Brain microvascular endothelial cell (primary cell): ENCODE results near the gene CYTH4.

Experiments
- DNase-seq: peaks from one replicate; pipeline ENCODE4 v3.0.0-alpha.2; 2020
- H3K27ac ChIP-seq: fragments of 250-450 bp; sonication (Bioruptor Pico); 2 replicates; pipeline ENCODE4 v1.5.1; 2020; ENCODE audit warnings: mild to moderate bottlenecking, moderate library complexity
- H3K27me3 ChIP-seq: fragments of 250-450 bp; sonication (Bioruptor Pico); replicated peaks from 2 replicates; pipeline ENCODE4 v1.5.1; 2020; ENCODE audit warnings: mild to moderate bottlenecking
- H3K36me3 ChIP-seq: fragments of 250-450 bp; sonication (Bioruptor Pico); replicated peaks from 2 replicates; pipeline ENCODE4 v1.5.1; 2020; ENCODE audit warnings: mild to moderate bottlenecking
- H3K4me3 ChIP-seq: 2 replicates; pipeline ENCODE4 v1.5.1; 2011; ENCODE audit warnings: low read depth, mild to moderate bottlenecking, control low read depth, low read length, moderate library complexity
- CTCF ChIP-seq: IDR thresholded peaks from 2 replicates; pipeline ENCODE4 v1.5.1; 2011; ENCODE audit warnings: low read depth, mild to moderate bottlenecking, moderate library complexity, low read length, control low read depth, inconsistent platforms; ENCODE audit errors: missing control alignments
- in situ Hi-C: cut with HindIII; loops from 2 replicates; pipeline ENCODE4 v1.10.0; 2017; ENCODE audit warnings: low sequenced_read_pairs, low pct_ligation_motif_present

CYTH4 gene

GRCh38 chr22:37352481-37352880 lies 70.2 kb downstream of the CYTH4 start:
- DNase-seq: no peak
- Histone ChIP-seq H3K36me3 (no peaks in the 10 kb centered on the region), H3K27ac (no peak overlapping the region), H3K4me3 (no peak overlapping the region), H3K27me3 (peaks cover 9% of the 10 kb centered on the region)
- in situ Hi-C loops: no loop called here
- TF ChIP-seq CTCF: no peak

GRCh38 chr22:37353839-37354238 lies 71.5 kb downstream of the CYTH4 start:
- Histone ChIP-seq H3K27ac (no peak overlapping the region), H3K4me3 (no peak overlapping the region), H3K27me3 (peaks cover 9% of the 10 kb centered on the region), H3K36me3 (no peaks in the 10 kb centered on the region)
- no peak for DNase-seq
- TF ChIP-seq CTCF: no peak
- in situ Hi-C loops: no loop called here

DNA sequence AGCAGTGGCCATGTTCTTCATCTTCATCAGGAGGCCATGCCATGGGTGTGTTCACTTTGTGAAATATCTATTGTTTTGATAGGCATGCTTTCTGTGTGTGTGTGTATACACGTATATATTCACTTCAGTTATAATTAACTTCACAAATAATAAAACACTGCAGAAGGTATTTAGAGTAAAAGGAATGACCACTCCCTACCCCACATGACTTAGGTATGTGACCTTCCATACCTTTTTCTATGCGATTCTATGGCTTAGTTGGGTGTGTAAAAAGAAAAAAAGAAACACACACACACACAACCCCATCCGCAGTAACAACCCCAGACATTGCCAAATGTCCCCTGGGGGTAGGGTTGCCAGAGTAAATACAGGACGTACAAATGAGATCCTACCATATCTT lies 72.0 kb downstream of the CYTH4 start:
- Histone ChIP-seq H3K27ac (no peak overlapping the region), H3K4me3 (no peak overlapping the region), H3K36me3 (no peaks in the 10 kb centered on the region), H3K27me3 (peaks cover 9% of the 10 kb centered on the region)
- no peak for DNase-seq
- TF ChIP-seq CTCF: no peak
- in situ Hi-C loops: no loop called here

DNA sequence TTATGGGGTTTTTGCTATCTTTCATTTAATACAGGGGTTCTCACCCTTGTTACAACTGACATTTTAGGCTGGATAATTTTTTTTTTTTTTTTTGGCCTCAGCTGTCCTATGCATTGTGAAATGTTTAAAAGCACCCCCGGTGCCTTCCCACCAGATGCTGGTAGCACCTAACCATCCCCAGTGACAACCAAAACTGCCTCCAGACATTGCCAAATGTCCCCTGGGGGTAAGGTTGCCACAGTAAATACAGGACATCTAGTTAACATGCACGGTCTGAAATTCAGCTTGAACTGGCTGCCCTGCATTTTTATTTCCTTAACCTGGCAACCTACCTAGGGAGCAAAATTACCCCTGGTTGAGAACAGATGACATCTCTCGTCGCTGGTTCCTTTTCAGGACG lies 72.4 kb downstream of the CYTH4 start:
- H3K27me3 ChIP-seq: peaks cover 9% of the 10 kb centered on the region
- no peak for TF ChIP-seq CTCF
- no peak for DNase-seq
- no peaks in the 10 kb centered on the region for H3K36me3 ChIP-seq
- H3K27ac ChIP-seq: no peak overlapping the region
- H3K4me3 ChIP-seq: no peak overlapping the region
- in situ Hi-C loops: no loop called here

DNA sequence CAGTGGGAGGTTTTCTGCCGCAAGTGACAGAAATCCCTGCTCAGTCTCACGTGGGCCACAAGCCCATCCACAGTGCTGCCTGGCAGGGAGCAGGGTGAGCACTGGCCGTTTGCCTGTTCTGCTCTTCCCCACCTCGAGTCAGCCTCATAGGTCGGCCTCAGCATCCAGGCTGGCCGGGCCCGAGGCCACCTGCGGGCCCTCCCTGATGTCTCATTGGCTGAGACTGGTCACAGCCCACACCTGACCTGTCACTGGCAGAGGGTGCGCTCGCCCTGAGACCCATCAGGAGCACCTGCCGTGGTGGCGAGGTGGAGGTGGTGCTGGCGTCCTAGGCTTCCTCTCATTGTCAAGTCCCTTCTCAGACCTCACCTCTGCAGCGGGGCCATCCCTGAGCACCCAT lies 72.9 kb downstream of the CYTH4 start:
- no peak overlapping the region for H3K27ac ChIP-seq
- no peak for TF ChIP-seq CTCF
- in situ Hi-C loops: no loop called here
- peaks cover 9% of the 10 kb centered on the region for H3K27me3 ChIP-seq
- no peak overlapping the region for H3K4me3 ChIP-seq
- no peaks in the 10 kb centered on the region for H3K36me3 ChIP-seq
- no peak for DNase-seq

GRCh38 chr22:37356922-37357321 lies 74.6 kb downstream of the CYTH4 start:
- H3K36me3 ChIP-seq: no peaks in the 10 kb centered on the region
- no peak overlapping the region for H3K27ac ChIP-seq
- in situ Hi-C loops: no loop called here
- no peak for DNase-seq
- TF ChIP-seq CTCF: no peak
- no peak overlapping the region for H3K4me3 ChIP-seq
- peaks cover 9% of the 10 kb centered on the region for H3K27me3 ChIP-seq
